GM12892 (cell line): ENCODE results near the gene LYPD1.

Experiments
- POLR2A ChIP-seq: IDR thresholded peaks from 2 replicates; pipeline ENCODE4 v1.6.1; 2011; ENCODE audit warnings: low read depth, low read length, control low read depth
- POLR2AphosphoS5 ChIP-seq: IDR thresholded peaks from 2 replicates; pipeline ENCODE4 v1.6.1; 2011; ENCODE audit warnings: low read depth, low read length, control low read depth
- TAF1 ChIP-seq: IDR thresholded peaks from 2 replicates; pipeline ENCODE4 v1.6.1; 2011; ENCODE audit warnings: low read depth, mild to moderate bottlenecking, control low read depth, low read length, borderline replicate concordance

DNA sequence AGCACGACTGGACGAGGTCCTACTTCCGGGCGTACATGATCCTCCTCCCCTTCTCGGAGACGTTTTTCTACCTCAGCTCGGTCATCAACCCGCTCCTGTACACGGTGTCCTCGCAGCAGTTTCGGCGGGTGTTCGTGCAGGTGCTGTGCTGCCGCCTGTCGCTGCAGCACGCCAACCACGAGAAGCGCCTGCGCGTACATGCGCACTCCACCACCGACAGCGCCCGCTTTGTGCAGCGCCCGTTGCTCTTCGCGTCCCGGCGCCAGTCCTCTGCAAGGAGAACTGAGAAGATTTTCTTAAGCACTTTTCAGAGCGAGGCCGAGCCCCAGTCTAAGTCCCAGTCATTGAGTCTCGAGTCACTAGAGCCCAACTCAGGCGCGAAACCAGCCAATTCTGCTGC is 24.8 kb downstream of the LYPD1 start:
- TF ChIP-seq POLR2A (no peak), TAF1 (no peak), POLR2AphosphoS5 (no peak)
